ENCODE data around the gene NUP50. TPM values are rescaled to one million over a fixed set of nuclear protein-coding genes. Genes with fewer than 3 reads are reported as not detected.
A peak's percentile ranks its signal among the peaks of the same experiment; 100 is the strongest.
"Not testable (repeated sequence)": the region's sequence is repeated elsewhere in the genome, so short reads cannot be mapped to it uniquely, and the experiment has no call there.

Gene NUP50
- total RNA-seq, 2 donors from 2014 or later, result 89.3 to 99.2 TPM

GRCh38 chr22:45191746-45192145 is 28.0 kb downstream of the NUP50 start:
- not testable (repeated sequence) for H3K36me3 Mint-ChIP-seq (ENCODE audit: low read depth); H3K27ac Mint-ChIP-seq; H3K9me3 ChIP-seq (ENCODE audit: control insufficient read depth, low read length, poor library complexity, severe bottlenecking); H3K27me3 Mint-ChIP-seq; H3K4me1 Mint-ChIP-seq; DNase-seq; ATAC-seq; H3K4me3 Mint-ChIP-seq

GRCh38 chr22:45192701-45193187 is 29.0 kb downstream of the NUP50 start:
- Mint-ChIP-seq H3K4me1 (peaks cover 3% of the 10 kb centered on the region), H3K27me3 (no peaks in the 10 kb centered on the region), H3K4me3 (no peak overlapping the region), H3K36me3 (ENCODE audit: low read depth) (no peaks in the 10 kb centered on the region), H3K27ac (no peak overlapping the region)
- ATAC-seq (no peak), DNase-seq (no peak)
- no peaks in the 10 kb centered on the region for H3K9me3 ChIP-seq (ENCODE audit: control insufficient read depth, low read length, poor library complexity, severe bottlenecking)

GRCh38 chr22:45194686-45195085 is 31.0 kb downstream of the NUP50 start:
- Mint-ChIP-seq H3K4me3 (no peak overlapping the region), H3K36me3 (ENCODE audit: low read depth) (peaks cover 3% of the 10 kb centered on the region), H3K4me1 (no peaks in the 10 kb centered on the region), H3K27me3 (no peaks in the 10 kb centered on the region), H3K27ac (no peak overlapping the region)
- ATAC-seq, result no peak
- H3K9me3 ChIP-seq (ENCODE audit: control insufficient read depth, low read length, poor library complexity, severe bottlenecking), result no peaks in the 10 kb centered on the region
- no peak for DNase-seq

GRCh38 chr22:45195616-45196015 is 31.9 kb downstream of the NUP50 start:
- no peak overlapping the region for H3K27ac Mint-ChIP-seq
- no peaks in the 10 kb centered on the region for H3K27me3 Mint-ChIP-seq
- H3K9me3 ChIP-seq (ENCODE audit: control insufficient read depth, low read length, poor library complexity, severe bottlenecking), result no peaks in the 10 kb centered on the region
- ATAC-seq, result no peak
- no peak overlapping the region for H3K4me3 Mint-ChIP-seq
- peaks cover 3% of the 10 kb centered on the region for H3K36me3 Mint-ChIP-seq (ENCODE audit: low read depth)
- no peaks in the 10 kb centered on the region for H3K4me1 Mint-ChIP-seq
- DNase-seq, result no peak

- no peaks in the 10 kb centered on the region for H3K27me3 Mint-ChIP-seq
- DNase-seq, result no peak
- H3K4me1 Mint-ChIP-seq, result no peaks in the 10 kb centered on the region
- no peak for ATAC-seq
- peaks cover 3% of the 10 kb centered on the region for H3K36me3 Mint-ChIP-seq (ENCODE audit: low read depth)
- no peak overlapping the region for H3K4me3 Mint-ChIP-seq
- no peak overlapping the region for H3K27ac Mint-ChIP-seq
- H3K9me3 ChIP-seq (ENCODE audit: control insufficient read depth, low read length, poor library complexity, severe bottlenecking), result no peaks in the 10 kb centered on the region
Observed at GRCh38 chr22:45196308-45196707, 32.6 kb downstream of the NUP50 start.

- Mint-ChIP-seq H3K27me3 (no peaks in the 10 kb centered on the region), H3K4me3 (no peak overlapping the region), H3K27ac (no peak overlapping the region), H3K36me3 (ENCODE audit: low read depth) (peaks cover 3% of the 10 kb centered on the region), H3K4me1 (no peaks in the 10 kb centered on the region)
- ATAC-seq, result no peak
- H3K9me3 ChIP-seq (ENCODE audit: control insufficient read depth, low read length, poor library complexity, severe bottlenecking), result no peaks in the 10 kb centered on the region
- no peak for DNase-seq
Observed at GRCh38 chr22:45196926-45197605, 33.3 kb downstream of the NUP50 start.

- Mint-ChIP-seq H3K27me3 (no peaks in the 10 kb centered on the region), H3K4me1 (no peaks in the 10 kb centered on the region), H3K27ac (no peak overlapping the region), H3K4me3 (no peak overlapping the region), H3K36me3 (ENCODE audit: low read depth) (peaks cover 3% of the 10 kb centered on the region)
- ATAC-seq (no peak), DNase-seq (no peak)
- no peaks in the 10 kb centered on the region for H3K9me3 ChIP-seq (ENCODE audit: control insufficient read depth, low read length, poor library complexity, severe bottlenecking)
Observed at GRCh38 chr22:45197606-45198462, 34.1 kb downstream of the NUP50 start.

- Mint-ChIP-seq H3K27me3 (no peaks in the 10 kb centered on the region), H3K4me1 (no peaks in the 10 kb centered on the region), H3K4me3 (no peak overlapping the region), H3K27ac (no peak overlapping the region), H3K36me3 (ENCODE audit: low read depth) (peaks cover 3% of the 10 kb centered on the region)
- no peak for ATAC-seq
- H3K9me3 ChIP-seq (ENCODE audit: control insufficient read depth, low read length, poor library complexity, severe bottlenecking), result no peaks in the 10 kb centered on the region
- no peak for DNase-seq
Observed at GRCh38 chr22:45198463-45198795, 34.7 kb downstream of the NUP50 start.

GRCh38 chr22:45199723-45200122 is 36.0 kb downstream of the NUP50 start:
- Mint-ChIP-seq H3K27me3 (no peaks in the 10 kb centered on the region), H3K4me3 (no peak overlapping the region), H3K36me3 (ENCODE audit: low read depth) (peaks cover 3% of the 10 kb centered on the region), H3K27ac (no peak overlapping the region), H3K4me1 (no peaks in the 10 kb centered on the region)
- H3K9me3 ChIP-seq (ENCODE audit: control insufficient read depth, low read length, poor library complexity, severe bottlenecking), result no peaks in the 10 kb centered on the region
- DNase-seq (no peak), ATAC-seq (no peak)

- H3K27ac Mint-ChIP-seq, result peak overlapping the region; percentile 16
- H3K9me3 ChIP-seq (ENCODE audit: control insufficient read depth, low read length, poor library complexity, severe bottlenecking), result no peaks in the 10 kb centered on the region
- peaks cover 3% of the 10 kb centered on the region for H3K36me3 Mint-ChIP-seq (ENCODE audit: low read depth)
- DNase-seq, result no peak
- H3K4me3 Mint-ChIP-seq, result no peak overlapping the region
- no peaks in the 10 kb centered on the region for H3K27me3 Mint-ChIP-seq
- ATAC-seq, result no peak
- H3K4me1 Mint-ChIP-seq, result no peaks in the 10 kb centered on the region
Observed at GRCh38 chr22:45200230-45200629, 36.5 kb downstream of the NUP50 start.

GRCh38 chr22:45200860-45201511 is 37.3 kb downstream of the NUP50 start:
- ATAC-seq (no peak), DNase-seq (no peak)
- Mint-ChIP-seq H3K4me1 (peaks cover 2% of the 10 kb centered on the region), H3K36me3 (ENCODE audit: low read depth) (peaks cover 6% of the 10 kb centered on the region), H3K27me3 (no peaks in the 10 kb centered on the region), H3K27ac (no peak overlapping the region), H3K4me3 (no peak overlapping the region)
- no peaks in the 10 kb centered on the region for H3K9me3 ChIP-seq (ENCODE audit: control insufficient read depth, low read length, poor library complexity, severe bottlenecking)

- Mint-ChIP-seq H3K27me3 (no peaks in the 10 kb centered on the region), H3K27ac (no peak overlapping the region), H3K4me3 (no peak overlapping the region), H3K36me3 (ENCODE audit: low read depth) (peaks cover 6% of the 10 kb centered on the region), H3K4me1 (peaks cover 4% of the 10 kb centered on the region)
- no peaks in the 10 kb centered on the region for H3K9me3 ChIP-seq (ENCODE audit: control insufficient read depth, low read length, poor library complexity, severe bottlenecking)
- ATAC-seq (no peak), DNase-seq (no peak)
Observed at GRCh38 chr22:45201678-45202332, 38.1 kb downstream of the NUP50 start.
